Measurements from ENCODE around the gene ECM2. TPM values are rescaled to one million over a fixed set of nuclear protein-coding genes. Genes with fewer than 3 reads are reported as not detected.

Gene ECM2
- total RNA-seq, 1 donor from 2014 or later, result not detected

DNA sequence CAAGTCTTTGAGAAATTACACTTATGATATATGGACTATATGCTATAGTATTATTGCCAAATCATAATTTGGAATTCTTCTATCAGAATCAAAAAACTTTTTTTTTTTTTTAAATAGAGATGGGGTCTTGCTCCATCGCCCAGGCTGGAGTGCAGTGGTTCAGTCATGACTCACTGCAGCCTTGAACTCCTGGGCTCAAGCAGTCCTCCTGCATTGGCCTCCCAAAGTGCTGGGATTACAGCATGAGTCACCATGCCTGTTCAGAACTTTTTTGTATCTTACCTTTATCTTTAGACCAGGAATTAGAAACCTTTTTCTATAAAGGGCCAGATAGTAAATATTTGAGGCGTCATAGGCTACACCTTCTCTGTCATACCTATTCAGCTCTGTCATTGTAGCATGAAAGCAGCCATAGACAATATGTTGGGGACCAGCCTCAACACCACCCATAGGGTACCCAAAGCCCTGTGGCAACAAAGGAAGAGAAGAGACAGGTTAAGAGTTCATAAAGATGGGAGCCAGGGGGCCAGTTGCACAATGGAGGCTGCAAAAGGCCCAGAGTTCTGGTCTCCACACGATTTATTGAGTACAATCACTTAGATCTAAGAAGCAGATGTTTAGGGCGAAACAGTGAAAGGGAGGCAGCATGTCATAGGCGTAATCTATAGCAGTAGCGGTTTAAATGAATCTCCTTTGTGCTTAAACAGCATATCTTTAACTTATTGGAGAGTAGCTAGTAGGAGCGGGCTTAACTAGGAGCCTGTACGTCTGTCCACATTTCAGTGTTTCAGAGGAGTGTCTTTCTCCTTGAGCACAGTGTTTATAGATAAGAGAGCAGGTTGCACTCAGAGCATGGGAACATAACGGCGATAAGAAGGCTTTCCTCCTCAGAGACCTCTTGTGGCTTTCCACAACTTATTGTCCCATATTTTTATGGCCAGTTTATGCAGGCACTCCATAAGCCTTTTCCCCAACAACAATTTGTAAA, 12.5 kb downstream of the ECM2 start:
- DNase-seq (ENCODE audit: low spot score), result no peak
- H3K4me3 Mint-ChIP-seq (ENCODE audit: low read depth), result no peak overlapping the region
- no peaks in the 10 kb centered on the region for H3K27me3 Mint-ChIP-seq (ENCODE audit: low read depth)
- no peaks in the 10 kb centered on the region for H3K9me3 Mint-ChIP-seq
- intact Hi-C loops (cut with micrococcal nuclease), result no loop called here
- H3K4me1 Mint-ChIP-seq (ENCODE audit: low read depth), result no peaks in the 10 kb centered on the region
- H3K27ac Mint-ChIP-seq, result no peak overlapping the region
- H3K36me3 Mint-ChIP-seq (ENCODE audit: low read depth), result no peaks in the 10 kb centered on the region

DNA sequence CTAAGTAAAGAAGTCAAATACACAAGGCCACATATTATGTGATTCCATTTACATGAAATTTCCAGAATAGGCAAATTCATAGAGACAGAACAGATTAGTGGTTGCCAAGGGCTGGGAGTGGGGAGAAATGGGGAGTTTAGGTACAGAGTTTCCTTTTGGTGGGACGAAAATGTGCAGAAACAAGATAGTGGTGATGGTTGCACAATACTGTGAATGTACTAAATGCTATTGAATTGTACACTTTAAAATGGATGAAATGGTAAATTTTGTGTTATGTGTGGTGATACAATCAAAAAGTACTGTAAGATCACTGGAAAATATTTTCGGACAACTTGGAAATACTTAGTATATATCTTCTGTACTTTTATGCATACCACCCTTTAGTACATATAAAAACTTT, 15.0 kb downstream of the ECM2 start:
- DNase-seq (ENCODE audit: low spot score), result no peak
- no peaks in the 10 kb centered on the region for H3K4me1 Mint-ChIP-seq (ENCODE audit: low read depth)
- H3K36me3 Mint-ChIP-seq (ENCODE audit: low read depth), result no peaks in the 10 kb centered on the region
- no peaks in the 10 kb centered on the region for H3K9me3 Mint-ChIP-seq
- H3K27me3 Mint-ChIP-seq (ENCODE audit: low read depth), result no peaks in the 10 kb centered on the region
- H3K4me3 Mint-ChIP-seq (ENCODE audit: low read depth), result no peak overlapping the region
- intact Hi-C loops (cut with micrococcal nuclease), result no loop called here
- no peak overlapping the region for H3K27ac Mint-ChIP-seq

GRCh38 chr9:92518199-92518598, 17.6 kb downstream of the ECM2 start:
- Mint-ChIP-seq H3K27me3 (ENCODE audit: low read depth) (no peaks in the 10 kb centered on the region), H3K9me3 (no peaks in the 10 kb centered on the region), H3K4me1 (ENCODE audit: low read depth) (no peaks in the 10 kb centered on the region), H3K27ac (no peak overlapping the region), H3K4me3 (ENCODE audit: low read depth) (no peak overlapping the region), H3K36me3 (ENCODE audit: low read depth) (no peaks in the 10 kb centered on the region)
- intact Hi-C loops (cut with micrococcal nuclease), result loop anchor here (10.0 kb wide), 1 partner anchor 117 kb away; no protein-coding TSS in a partner anchor
- no peak for DNase-seq (ENCODE audit: low spot score)

- no peak overlapping the region for H3K27ac Mint-ChIP-seq
- DNase-seq (ENCODE audit: low spot score), result no peak
- no peaks in the 10 kb centered on the region for H3K4me1 Mint-ChIP-seq (ENCODE audit: low read depth)
- intact Hi-C loops (cut with micrococcal nuclease), result loop anchor here (10.0 kb wide), 1 partner anchor 118 kb away; no protein-coding TSS in a partner anchor
- H3K36me3 Mint-ChIP-seq (ENCODE audit: low read depth), result no peaks in the 10 kb centered on the region
- H3K9me3 Mint-ChIP-seq, result no peaks in the 10 kb centered on the region
- no peaks in the 10 kb centered on the region for H3K27me3 Mint-ChIP-seq (ENCODE audit: low read depth)
- H3K4me3 Mint-ChIP-seq (ENCODE audit: low read depth), result no peak overlapping the region
These were observed 18.7 kb downstream of the ECM2 start for GRCh38 chr9:92517046-92517445.

GRCh38 chr9:92516521-92516920, 19.3 kb downstream of the ECM2 start:
- intact Hi-C loops (cut with micrococcal nuclease), result loop anchor here (10.0 kb wide), 1 partner anchor 118 kb away; no protein-coding TSS in a partner anchor
- DNase-seq (ENCODE audit: low spot score), result no peak
- H3K4me3 Mint-ChIP-seq (ENCODE audit: low read depth), result no peak overlapping the region
- no peaks in the 10 kb centered on the region for H3K27me3 Mint-ChIP-seq (ENCODE audit: low read depth)
- no peaks in the 10 kb centered on the region for H3K36me3 Mint-ChIP-seq (ENCODE audit: low read depth)
- no peaks in the 10 kb centered on the region for H3K4me1 Mint-ChIP-seq (ENCODE audit: low read depth)
- no peaks in the 10 kb centered on the region for H3K9me3 Mint-ChIP-seq
- no peak overlapping the region for H3K27ac Mint-ChIP-seq

- H3K4me1 Mint-ChIP-seq (ENCODE audit: low read depth), result peaks cover 1% of the 10 kb centered on the region
- H3K4me3 Mint-ChIP-seq (ENCODE audit: low read depth), result no peak overlapping the region
- H3K27me3 Mint-ChIP-seq (ENCODE audit: low read depth), result no peaks in the 10 kb centered on the region
- DNase-seq (ENCODE audit: low spot score), result no peak
- no peaks in the 10 kb centered on the region for H3K9me3 Mint-ChIP-seq
- intact Hi-C loops (cut with micrococcal nuclease), result loop anchor here (10.0 kb wide), 1 partner anchor 120 kb away; no protein-coding TSS in a partner anchor
- no peaks in the 10 kb centered on the region for H3K36me3 Mint-ChIP-seq (ENCODE audit: low read depth)
- H3K27ac Mint-ChIP-seq, result no peak overlapping the region
These were observed 21.2 kb downstream of the ECM2 start for GRCh38 chr9:92514635-92515034.

- Mint-ChIP-seq H3K27ac (no peak overlapping the region), H3K36me3 (ENCODE audit: low read depth) (no peaks in the 10 kb centered on the region), H3K4me1 (ENCODE audit: low read depth) (peaks cover 1% of the 10 kb centered on the region), H3K27me3 (ENCODE audit: low read depth) (no peaks in the 10 kb centered on the region), H3K9me3 (no peaks in the 10 kb centered on the region), H3K4me3 (ENCODE audit: low read depth) (no peak overlapping the region)
- no peak for DNase-seq (ENCODE audit: low spot score)
- intact Hi-C loops (cut with micrococcal nuclease), result loop anchor here (10.0 kb wide), 1 partner anchor 121 kb away; no protein-coding TSS in a partner anchor
These were observed 22.4 kb downstream of the ECM2 start for GRCh38 chr9:92513349-92513748.

DNA sequence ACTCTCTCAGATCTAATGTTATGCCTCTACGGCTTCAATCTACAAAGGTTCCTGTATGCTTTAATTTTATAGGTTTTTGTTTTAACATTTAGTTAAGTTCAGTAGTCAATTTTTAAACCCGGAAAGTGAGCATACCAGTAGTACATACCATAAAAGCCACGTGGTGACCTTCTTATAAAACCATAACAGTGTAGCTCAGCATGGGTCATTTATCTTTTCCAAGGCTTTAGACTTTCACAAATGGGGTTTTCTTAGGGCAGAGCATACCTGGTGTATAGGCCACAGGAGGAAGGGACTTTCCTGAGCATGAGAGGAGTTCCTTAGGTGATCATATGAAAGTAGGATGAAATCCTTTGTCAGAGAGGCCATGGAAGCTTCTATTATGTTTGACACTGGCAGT, 23.2 kb downstream of the ECM2 start:
- intact Hi-C loops (cut with micrococcal nuclease), result loop anchor here (10.0 kb wide), 1 partner anchor 122 kb away; no protein-coding TSS in a partner anchor
- Mint-ChIP-seq H3K9me3 (no peaks in the 10 kb centered on the region), H3K36me3 (ENCODE audit: low read depth) (no peaks in the 10 kb centered on the region), H3K4me1 (ENCODE audit: low read depth) (peaks cover 1% of the 10 kb centered on the region), H3K27me3 (ENCODE audit: low read depth) (no peaks in the 10 kb centered on the region), H3K27ac (no peak overlapping the region), H3K4me3 (ENCODE audit: low read depth) (no peak overlapping the region)
- DNase-seq (ENCODE audit: low spot score), result no peak

DNA sequence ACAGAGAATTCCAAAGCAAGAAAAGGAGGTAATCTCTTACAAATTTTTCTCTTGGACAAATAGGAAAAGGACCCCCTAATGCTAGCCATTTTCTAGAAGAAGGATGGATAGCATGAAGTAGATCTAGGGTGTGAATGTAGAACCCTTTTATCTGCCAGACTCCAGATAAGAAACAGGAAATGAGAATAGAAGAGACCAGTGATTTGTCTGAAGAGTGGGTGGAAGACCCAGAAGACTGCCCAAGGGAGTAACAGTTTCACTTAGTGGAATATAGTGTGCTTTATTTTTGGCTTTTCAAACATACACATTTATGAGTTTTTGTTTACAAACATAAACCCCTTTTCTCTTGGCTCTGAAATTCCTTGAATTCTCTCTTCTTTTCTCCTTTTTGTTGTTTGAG, 25.0 kb downstream of the ECM2 start:
- Mint-ChIP-seq H3K36me3 (ENCODE audit: low read depth) (no peaks in the 10 kb centered on the region), H3K27ac (no peak overlapping the region), H3K4me1 (ENCODE audit: low read depth) (peaks cover 1% of the 10 kb centered on the region), H3K27me3 (ENCODE audit: low read depth) (no peaks in the 10 kb centered on the region), H3K4me3 (ENCODE audit: low read depth) (no peak overlapping the region), H3K9me3 (no peaks in the 10 kb centered on the region)
- DNase-seq (ENCODE audit: low spot score), result no peak
- intact Hi-C loops (cut with micrococcal nuclease), result loop anchor here (10.0 kb wide), 1 partner anchor 124 kb away; no protein-coding TSS in a partner anchor

- Mint-ChIP-seq H3K4me1 (ENCODE audit: low read depth) (peaks cover 1% of the 10 kb centered on the region), H3K27me3 (ENCODE audit: low read depth) (no peaks in the 10 kb centered on the region), H3K36me3 (ENCODE audit: low read depth) (no peaks in the 10 kb centered on the region), H3K4me3 (ENCODE audit: low read depth) (no peak overlapping the region), H3K9me3 (no peaks in the 10 kb centered on the region), H3K27ac (no peak overlapping the region)
- intact Hi-C loops (cut with micrococcal nuclease), result no loop called here
- DNase-seq (ENCODE audit: low spot score), result no peak
These were observed 26.7 kb downstream of the ECM2 start for GRCh38 chr9:92509050-92509449.

DNA sequence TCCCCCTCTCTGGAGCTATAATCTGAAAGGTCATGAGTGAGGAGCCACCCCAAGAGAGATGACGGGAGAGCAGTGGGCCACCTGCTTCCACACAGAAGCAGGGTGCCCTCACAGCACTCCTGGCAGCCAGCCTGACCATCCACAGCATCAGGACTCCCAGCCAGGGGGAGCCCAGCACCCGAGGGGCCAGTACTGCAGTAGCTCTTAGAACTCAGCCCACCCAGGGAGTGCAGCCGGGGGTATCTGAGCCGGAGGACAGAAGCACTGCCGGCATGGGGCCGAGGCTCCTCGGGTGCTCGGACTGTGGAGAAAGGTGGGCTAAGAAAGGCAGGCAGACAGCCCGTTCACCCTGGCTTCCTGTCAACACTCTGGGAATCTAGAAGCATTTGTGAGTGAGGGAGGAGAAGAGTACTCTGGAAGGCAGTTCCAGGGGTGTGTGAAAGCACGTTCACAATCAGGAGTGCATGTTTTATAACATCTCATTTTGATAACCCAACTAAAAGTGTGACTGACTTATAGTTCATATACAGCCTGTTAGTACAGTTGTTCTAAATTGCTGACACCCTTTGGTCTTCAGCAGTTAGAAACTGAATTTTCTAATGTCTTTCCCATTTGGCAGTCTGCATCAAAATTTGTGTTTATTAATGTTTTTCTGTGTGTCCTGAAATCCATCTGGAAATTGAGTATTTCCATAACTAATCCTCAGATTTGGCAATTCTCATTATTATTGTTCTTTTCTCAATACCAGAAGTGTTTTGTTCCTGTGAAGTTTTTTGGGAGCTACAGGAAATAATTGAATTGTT, 27.6 kb downstream of the ECM2 start:
- Mint-ChIP-seq H3K4me1 (ENCODE audit: low read depth) (peaks cover 1% of the 10 kb centered on the region), H3K4me3 (ENCODE audit: low read depth) (no peak overlapping the region), H3K27ac (no peak overlapping the region), H3K9me3 (no peaks in the 10 kb centered on the region), H3K27me3 (ENCODE audit: low read depth) (no peaks in the 10 kb centered on the region), H3K36me3 (ENCODE audit: low read depth) (no peaks in the 10 kb centered on the region)
- intact Hi-C loops (cut with micrococcal nuclease), result no loop called here
- DNase-seq (ENCODE audit: low spot score), result no peak

DNA sequence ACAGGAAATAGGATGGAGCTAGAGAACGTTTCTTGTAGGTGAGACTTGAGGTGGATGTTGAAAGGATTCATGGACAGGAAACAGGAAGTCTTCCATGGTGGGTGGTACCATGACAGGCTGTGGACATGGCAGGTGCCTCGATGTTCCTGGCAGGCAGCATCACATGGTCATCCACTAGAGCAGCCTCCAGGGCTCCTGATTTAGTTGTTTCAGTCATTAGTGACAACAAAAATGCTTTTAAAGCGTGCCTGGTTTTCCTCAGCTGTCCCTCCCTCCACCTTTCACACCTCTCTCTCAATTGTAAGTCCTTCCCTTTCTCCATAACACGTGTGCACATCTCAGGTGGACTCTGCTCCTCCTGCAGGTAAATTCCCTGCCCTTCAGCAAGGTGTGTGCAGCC, 28.3 kb downstream of the ECM2 start:
- no peak for DNase-seq (ENCODE audit: low spot score)
- H3K9me3 Mint-ChIP-seq, result no peaks in the 10 kb centered on the region
- H3K27ac Mint-ChIP-seq, result no peak overlapping the region
- H3K36me3 Mint-ChIP-seq (ENCODE audit: low read depth), result no peaks in the 10 kb centered on the region
- intact Hi-C loops (cut with micrococcal nuclease), result no loop called here
- no peaks in the 10 kb centered on the region for H3K27me3 Mint-ChIP-seq (ENCODE audit: low read depth)
- no peak overlapping the region for H3K4me3 Mint-ChIP-seq (ENCODE audit: low read depth)
- H3K4me1 Mint-ChIP-seq (ENCODE audit: low read depth), result peaks cover 1% of the 10 kb centered on the region
